Right lobe of liver (tissue), 6 donors: Measurements from ENCODE around the gene LRP10. TPM values are rescaled to one million over a fixed set of nuclear protein-coding genes. Genes with fewer than 3 reads are reported as not detected.

Source experiments
- ATAC-seq, 4 donors: fragments of 200-7000 bp; cut with Tn5 transposase; one replicate each; pipeline ENCODE4 v1.9.1; 2020; ENCODE audit warnings: mild to moderate bottlenecking in 4 of 4, moderate library complexity in 4 of 4
- DNase-seq, 3 donors: peaks; one replicate each; pipeline ENCODE4 v3.0.0-alpha.2; 2020
- H3K27ac ChIP-seq, 3 donors: fragments of 200-600 bp; one replicate each; pipeline ENCODE4 v1.8.0; 2022
- H3K27me3 ChIP-seq, 2 donors: fragments of 200-600 bp; one replicate each; pipeline ENCODE4 v1.8.0; 2022
- H3K36me3 ChIP-seq, 4 donors: fragments of 200-600 bp; sonication (generic) in 1 of 4; one replicate each; pipeline versions ENCODE4 v1.5.1 to v1.8.0; 2017 to 2022; ENCODE audit warnings: control low read depth in 1 of 4
- H3K4me1 ChIP-seq, 4 donors: fragments of 200-600 bp; sonication (generic) in 1 of 4; one replicate each; pipeline versions ENCODE4 v1.5.1 to v1.8.0; 2017 to 2022; ENCODE audit warnings: control low read depth in 1 of 4
- H3K4me3 ChIP-seq, 3 donors: fragments of 200-600 bp; one replicate each; pipeline ENCODE4 v1.8.0; 2022
- H3K9me3 ChIP-seq, 4 donors: fragments of 200-600 bp; sonication (generic) in 1 of 4; one replicate each; pipeline versions ENCODE4 v1.5.1 to v1.8.0; 2017 to 2022; ENCODE audit warnings: control low read depth in 1 of 4
- CTCF ChIP-seq, 4 donors: fragments of 200-600 bp in 3 of 4; fragments of 450-650 bp in 1 of 4; IDR thresholded peaks; one replicate each; pipeline versions ENCODE4 v1.5.1 to v1.8.0; 2016 to 2022; ENCODE audit warnings: antibody characterized with exemption in 4 of 4, mild to moderate bottlenecking in 2 of 4
- POLR2A ChIP-seq: fragments of 450-650 bp; IDR thresholded peaks from one replicate; pipeline ENCODE4 v1.6.1; 2017; ENCODE audit warnings: antibody characterized with exemption, mild to moderate bottlenecking
- WGBS: methylation state at CpG from one replicate; pipeline ENCODE4 v1.1.6; 2018; ENCODE audit warnings: low coverage, low lambda C conversion rate; ENCODE audit not compliant: insufficient coverage; ENCODE audit errors: missing lambda C conversion rate; 5-methylcytosine and 5-hydroxymethylcytosine counted together
- intact Hi-C, 2 donors: fragments of 100-400 bp; cut with DNase I; formaldehyde crosslinking; loops; one replicate each; pipeline versions ENCODE4 v1.11.2 to v1.14.1; 2022
- total RNA-seq, 6 experiments: library from RNA; depleted of rRNA in 2 of 6; stranded (reverse); fragments of >200 nt in 2 of 6; fragmentation: NEBNext Ultra II Directional in 3 of 6; extraction: Animal tissue kit (Norgen Biotek cat#: 25700) in 3 of 6; gene quantifications; one replicate each; pipeline versions ENCODE4 v1.1.0 to v1.2.4, GENCODE V29; 2016 to 2023
- donor health status: DM: no; HTN: yes; CAD: no.
- donor health status: DM: no; HTN: no; CAD: no.
- donor health status: DM: no; HTN: no; CAD: no.
- donor health status: DM: no; HTN: yes; CAD: no.
- donor health status: DM: no; HTN: yes; CAD: no.

LRP10 gene
- total RNA-seq, 6 experiments from 2014 or later = 31.0 to 54.5 (median 44.6) TPM

GRCh38 chr14:22915886-22916521 is 44.5 kb downstream of the LRP10 start:
- peak overlapping the region; percentile 21 to 100 (median 100) for H3K27ac ChIP-seq
- ATAC-seq = peak; percentile 29 to 44 (median 36)

GRCh38 chr14:22918804-22919600 is 47.5 kb downstream of the LRP10 start, which contains the start of gene RBM23:
Gene RBM23, minus strand, starts transcription at chr14:22919149.
- Histone ChIP-seq H3K27ac (peak within 1 kb of the TSS; percentile 98 to 100 (median 100)), H3K4me3 (peak within 1 kb of the TSS; percentile 66 to 73 (median 70)), H3K9me3 (no peaks in the 10 kb centered on the region), H3K36me3 (peaks cover 0 to 36% (median 13%) of the 10 kb centered on the region in 4 donors), H3K4me1 (peaks cover 0 to 29% (median 12%) of the 10 kb centered on the region in 4 donors), H3K27me3 (no peaks in the 10 kb centered on the region)
- WGBS = 2% methylated on average over 21 of the region's 46 CpGs
- peak; percentile 99 to 100 (median 100) for DNase-seq
- intact Hi-C loops = no loop called here
- TF ChIP-seq POLR2A (peak; percentile 74), CTCF (IDR thresholded peaks at IDR 0.05) (no peak)
- peak; percentile 84 to 96 (median 88) for ATAC-seq

More at GRCh38 chr14:22915886-22916521, 44.5 kb downstream of the LRP10 start:
- intact Hi-C loops = no loop called here
- no peaks in the 10 kb centered on the region for H3K9me3 ChIP-seq
- peaks cover 0 to 29% (median 12%) of the 10 kb centered on the region in 4 donors for H3K4me1 ChIP-seq
- peaks cover 0 to 14% (median 5%) of the 10 kb centered on the region in 4 donors for H3K36me3 ChIP-seq
- DNase-seq = peak; percentile 51 to 77 (median 62)
- WGBS = 32% methylated on average over 6 of the region's 8 CpGs
- no peak overlapping the region for H3K4me3 ChIP-seq
- no peak for TF ChIP-seq POLR2A
- TF ChIP-seq CTCF (IDR thresholded peaks at IDR 0.05) = no peak
- no peaks in the 10 kb centered on the region for H3K27me3 ChIP-seq

- Histone ChIP-seq H3K4me1 (peaks cover 0 to 29% (median 11%) of the 10 kb centered on the region in 4 donors), H3K27ac (peak overlapping the region; percentile 41 to 71 (median 54)), H3K27me3 (no peaks in the 10 kb centered on the region), H3K4me3 (peak overlapping the region; percentile 15 to 34 (median 27)), H3K36me3 (peaks cover 0 to 42% (median 19%) of the 10 kb centered on the region in 4 donors), H3K9me3 (no peaks in the 10 kb centered on the region)
- intact Hi-C loops = no loop called here
- no peak for TF ChIP-seq POLR2A
- no peak for TF ChIP-seq CTCF (IDR thresholded peaks at IDR 0.05)
- ATAC-seq (no peak), DNase-seq (no peak)
- 22% methylated on average over 3 of the region's 10 CpGs for WGBS
Measured at GRCh38 chr14:22919601-22919921, 48.0 kb downstream of the LRP10 start.

- 90% methylated on average over 4 of the region's 6 CpGs for WGBS
- H3K36me3 ChIP-seq = peaks cover 0 to 52% (median 21%) of the 10 kb centered on the region in 4 donors
- DNase-seq = no peak
- H3K9me3 ChIP-seq = no peaks in the 10 kb centered on the region
- H3K27ac ChIP-seq = no peak overlapping the region
- TF ChIP-seq POLR2A = no peak
- TF ChIP-seq CTCF (IDR thresholded peaks at IDR 0.05) = no peak
- ATAC-seq = no peak
- H3K4me3 ChIP-seq = no peak overlapping the region
- intact Hi-C loops = no loop called here
- no peaks in the 10 kb centered on the region for H3K27me3 ChIP-seq
- H3K4me1 ChIP-seq = peaks cover 0 to 22% (median 9%) of the 10 kb centered on the region in 4 donors
Measured at GRCh38 chr14:22920697-22921096, 49.2 kb downstream of the LRP10 start.
